CD14-positive monocyte (primary cell): Measurements from ENCODE around the gene MPL. TPM values are rescaled to one million over a fixed set of nuclear protein-coding genes. Genes with fewer than 3 reads are reported as not detected.

Experiments used
- DNase-seq, 3 donors: peaks; one replicate each; pipeline ENCODE4 v3.0.0-alpha.2; 2011 to 2022
- H2AFZ ChIP-seq: 2 replicates; pipeline ENCODE4 v1.6.0; 2012; ENCODE audit warnings: mild to moderate bottlenecking, low read depth, low read length, inconsistent platforms; ENCODE audit not compliant: insufficient read depth, poor library complexity, severe bottlenecking
- H3K27ac ChIP-seq, 2 donors: 1 replicate in 1 of 2; 2 replicates in 1 of 2; pipeline ENCODE4 v1.5.1; 2012 to 2013; ENCODE audit warnings: low read length in 2 of 2, control low read depth in 1 of 2, inconsistent platforms in 1 of 2, low read depth in 1 of 2, mild to moderate bottlenecking in 1 of 2
- H3K27me3 ChIP-seq, 2 donors: one replicate each; pipeline versions ENCODE4 v1.6.0 to v1.6.1; 2011 to 2013; ENCODE audit warnings: low read length in 2 of 2; ENCODE audit not compliant: control insufficient read depth in 2 of 2, insufficient read depth in 2 of 2
- H3K36me3 ChIP-seq, 2 donors: replicated peaks in 1 of 2; 1 replicate in 1 of 2; 2 replicates in 1 of 2; pipeline versions ENCODE4 v1.5.1 to v1.6.1; 2012 to 2013; ENCODE audit warnings: low read length in 2 of 2, control low read depth in 1 of 2, inconsistent platforms in 1 of 2, mild to moderate bottlenecking in 1 of 2; ENCODE audit not compliant: insufficient read depth in 2 of 2, control insufficient read depth in 1 of 2
- H3K4me1 ChIP-seq, 2 donors: 1 replicate in 1 of 2; 2 replicates in 1 of 2; pipeline versions ENCODE4 v1.5.1 to v1.6.1; 2012 to 2013; ENCODE audit warnings: low read length in 2 of 2, control low read depth in 1 of 2, inconsistent platforms in 1 of 2, mild to moderate bottlenecking in 1 of 2, moderate library complexity in 1 of 2; ENCODE audit not compliant: insufficient read depth in 2 of 2, control insufficient read depth in 1 of 2
- H3K4me2 ChIP-seq: replicated peaks from 2 replicates; pipeline ENCODE3; 2012; ENCODE audit warnings: low read length, moderate library complexity, mild to moderate bottlenecking; ENCODE audit not compliant: poor library complexity, severe bottlenecking; ENCODE audit errors: extremely low read depth
- H3K4me3 ChIP-seq, 3 experiments: fragments of 200-600 bp in 1 of 3; sonication (generic) in 1 of 3; replicated peaks in 1 of 3; 1 replicate in 2 of 3; 2 replicates in 1 of 3; pipeline ENCODE4 v1.5.1; 2011 to 2013; ENCODE audit warnings: low read length in 3 of 3, mild to moderate bottlenecking in 3 of 3, control low read depth in 2 of 3, low read depth in 2 of 3, inconsistent platforms in 1 of 3, moderate library complexity in 1 of 3
- H3K79me2 ChIP-seq: 2 replicates; pipeline ENCODE4 v1.6.0; 2012; ENCODE audit warnings: mild to moderate bottlenecking, control low read depth, inconsistent platforms, low read length, moderate library complexity; ENCODE audit not compliant: insufficient read depth
- H3K9ac ChIP-seq: 2 replicates; pipeline ENCODE4 v1.6.0; 2017; ENCODE audit warnings: low read length, mild to moderate bottlenecking; ENCODE audit not compliant: insufficient read depth, poor library complexity, severe bottlenecking
- H3K9me3 ChIP-seq, 2 donors: replicated peaks in 1 of 2; 1 replicate in 1 of 2; 2 replicates in 1 of 2; pipeline versions ENCODE4 v1.5.1 to v1.6.1; 2012 to 2013; ENCODE audit warnings: low read length in 2 of 2, control low read depth in 1 of 2; ENCODE audit not compliant: control insufficient read depth in 1 of 2, insufficient read depth in 1 of 2
- H4K20me1 ChIP-seq: 2 replicates; pipeline ENCODE4 v1.6.0; 2012; ENCODE audit warnings: mild to moderate bottlenecking, low read length, control low read depth, moderate library complexity; ENCODE audit not compliant: insufficient read depth
- H3K27ac Mint-ChIP-seq, 7 donors: one replicate each; pipeline ENCODE4 v1.8.0; 2020; ENCODE audit warnings: mild to moderate bottlenecking in 7 of 7, mixed read lengths in 7 of 7, moderate library complexity in 6 of 7, inconsistent platforms in 2 of 7
- H3K27me3 Mint-ChIP-seq, 3 donors: one replicate each; pipeline ENCODE4 v1.8.0; 2021 to 2022; ENCODE audit warnings: low read depth in 3 of 3, mild to moderate bottlenecking in 3 of 3, mixed read lengths in 3 of 3, moderate library complexity in 3 of 3, inconsistent platforms in 1 of 3
- H3K36me3 Mint-ChIP-seq, 2 donors: one replicate each; pipeline ENCODE4 v1.8.0; 2020; ENCODE audit warnings: mixed read lengths in 2 of 2, inconsistent platforms in 1 of 2, mild to moderate bottlenecking in 1 of 2
- H3K4me1 Mint-ChIP-seq: one replicate; pipeline ENCODE4 v1.8.0; 2020; ENCODE audit warnings: mild to moderate bottlenecking, mixed read lengths
- H3K4me3 Mint-ChIP-seq, 2 donors: one replicate each; pipeline ENCODE4 v1.8.0; 2020; ENCODE audit warnings: mild to moderate bottlenecking in 2 of 2, mixed read lengths in 2 of 2, moderate library complexity in 1 of 2
- H3K9me3 Mint-ChIP-seq, 7 donors: one replicate each; pipeline ENCODE4 v1.8.0; 2020 to 2022; ENCODE audit warnings: mixed read lengths in 7 of 7, mild to moderate bottlenecking in 6 of 7, moderate library complexity in 6 of 7, inconsistent platforms in 2 of 7
- CTCF ChIP-seq: fragments of 200-600 bp; IDR thresholded peaks from one replicate; pipeline ENCODE4 v1.8.0; 2022; ENCODE audit warnings: antibody characterized with exemption, mild to moderate bottlenecking
- WGBS: methylation state at CpG from one replicate; pipeline ENCODE4 v1.1.5; 2013; ENCODE audit warnings: missing lambda C conversion rate; ENCODE audit not compliant: insufficient coverage; 5-methylcytosine and 5-hydroxymethylcytosine counted together
- intact Hi-C, 2 donors: fragments of 100-400 bp; cut with micrococcal nuclease; formaldehyde crosslinking; loops; one replicate each; pipeline versions ENCODE4 v1.15.0 to v1.15.1; 2023
- polyA plus RNA-seq, 3 donors: library from polyadenylated mRNA; depleted of rRNA in 1 of 3; unstranded in 2 of 3; stranded (reverse) in 1 of 3; fragments of 300-500 nt in 2 of 3; fragments of >200 nt in 1 of 3; fragmentation: Illumina TruSeq in 2 of 3; gene quantifications; 1 replicate in 2 of 3; 2 replicates in 1 of 3; pipeline ENCODE4 v1.2.3, GENCODE V29; 2012 to 2021

MPL gene
- polyA plus RNA-seq, 3 donors = not detected

- 94% methylated on average over 6 of the region's 6 CpGs for WGBS
- Histone ChIP-seq H2AFZ (no peak overlapping the region), H3K4me2 (no peak overlapping the region), H3K9me3 (no peaks in the 10 kb centered on the region), H3K4me3 (no peak overlapping the region), H4K20me1 (no peaks in the 10 kb centered on the region), H3K36me3 (no peaks in the 10 kb centered on the region), H3K27me3 (no peaks in the 10 kb centered on the region), H3K27ac (no peak overlapping the region), H3K79me2 (no peaks in the 10 kb centered on the region), H3K9ac (no peak overlapping the region), H3K4me1 (no peaks in the 10 kb centered on the region)
- Mint-ChIP-seq H3K4me3 (no peak overlapping the region), H3K27me3 (peaks cover 0 to 3% (median 0%) of the 10 kb centered on the region in 3 donors), H3K4me1 (peaks cover 3% of the 10 kb centered on the region), H3K9me3 (peaks cover 0 to 2% (median 0%) of the 10 kb centered on the region in 7 donors), H3K27ac (no peak overlapping the region), H3K36me3 (no peaks in the 10 kb centered on the region)
- TF ChIP-seq CTCF = no peak
- intact Hi-C loops = no loop called here
- no peak for DNase-seq
Observed at GRCh38 chr1:43339584-43340232, 2.1 kb downstream of the MPL start.

DNA sequence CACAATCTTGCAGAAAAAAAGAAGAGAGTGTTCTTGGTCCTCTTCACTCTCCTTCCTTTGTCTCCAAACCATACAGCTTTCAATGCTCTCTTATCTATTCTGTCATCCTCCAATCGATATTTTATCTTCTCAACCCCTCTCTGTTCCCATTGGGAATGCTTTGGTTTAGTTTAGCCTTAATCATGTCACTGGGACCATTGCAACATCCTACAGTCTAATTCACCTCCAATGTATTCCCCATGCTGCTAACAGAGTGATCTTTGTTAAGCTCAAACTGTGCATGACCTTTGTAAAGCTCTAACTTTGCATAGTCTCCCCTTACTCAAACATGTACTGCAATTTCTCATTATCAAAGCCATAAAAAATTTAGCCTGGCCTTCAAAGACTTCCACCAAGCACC is 2.9 kb downstream of the MPL start:
- no peaks in the 10 kb centered on the region for H3K36me3 Mint-ChIP-seq
- H3K9me3 Mint-ChIP-seq = peaks cover 0 to 2% (median 0%) of the 10 kb centered on the region in 7 donors
- Histone ChIP-seq H4K20me1 (no peaks in the 10 kb centered on the region), H2AFZ (no peak overlapping the region), H3K36me3 (no peaks in the 10 kb centered on the region), H3K4me1 (no peaks in the 10 kb centered on the region), H3K9me3 (no peaks in the 10 kb centered on the region), H3K9ac (no peak overlapping the region), H3K79me2 (no peaks in the 10 kb centered on the region), H3K4me2 (no peak overlapping the region), H3K4me3 (no peak overlapping the region), H3K27me3 (no peaks in the 10 kb centered on the region), H3K27ac (no peak overlapping the region)
- DNase-seq = no peak
- no peak overlapping the region for H3K4me3 Mint-ChIP-seq
- H3K4me1 Mint-ChIP-seq = peaks cover 3% of the 10 kb centered on the region
- H3K27me3 Mint-ChIP-seq = peaks cover 0 to 3% (median 0%) of the 10 kb centered on the region in 3 donors
- no peak overlapping the region for H3K27ac Mint-ChIP-seq
- intact Hi-C loops = no loop called here
- no CpG with 5 or more reads among the region's 1 CpG for WGBS
- TF ChIP-seq CTCF = no peak
